Inflammatory macrophage (primary cell): ENCODE results near the gene RTL10.
A peak's percentile ranks its signal among the peaks of the same experiment; 100 is the strongest.
"Not testable (repeated sequence)": the region's sequence is repeated elsewhere in the genome, so short reads cannot be mapped to it uniquely, and the experiment has no call there.

Experiments used
- DNase-seq, 2 donors: peaks; one replicate each; pipeline ENCODE4 v3.0.0-alpha.2; 2020 to 2022

RTL10 gene

GRCh38 chr22:19842393-19843106, 12.1 kb downstream of the RTL10 start:
- no peak for DNase-seq

DNA sequence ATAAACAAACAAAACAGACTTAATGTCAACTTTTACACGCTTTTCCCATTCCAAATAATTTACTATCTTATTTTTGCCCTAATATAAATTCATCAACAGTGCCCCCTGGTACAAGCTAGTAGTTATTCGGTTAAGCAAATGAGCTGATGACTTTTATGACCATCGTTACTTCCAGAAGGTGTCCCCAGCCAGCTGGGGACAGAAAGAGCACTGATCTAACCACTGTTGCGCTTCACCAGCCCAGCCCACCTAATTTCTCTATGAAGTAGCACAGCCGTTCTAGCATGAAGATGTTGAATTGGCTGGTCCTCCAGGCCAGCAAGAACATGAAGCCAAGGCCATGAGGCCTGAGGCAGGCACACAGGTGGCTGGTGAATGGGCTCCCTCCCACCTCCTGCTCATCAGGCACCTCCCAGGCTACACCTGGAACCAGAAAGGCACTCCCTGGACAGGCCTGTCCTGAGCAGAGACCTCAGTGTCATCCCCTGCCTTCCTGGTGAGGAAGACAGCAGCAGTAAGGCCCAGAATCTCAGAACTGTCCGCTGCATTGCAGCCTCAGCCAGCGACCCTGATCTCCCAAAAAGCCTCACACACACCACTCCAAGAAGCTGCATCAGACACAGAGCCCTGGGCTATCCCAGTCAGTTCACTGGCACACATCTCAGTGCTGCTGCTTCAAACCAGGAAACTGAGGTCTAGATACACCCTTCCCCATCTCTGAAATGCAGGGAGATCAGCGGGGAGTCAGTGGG, 12.9 kb downstream of the RTL10 start:
- no peak for DNase-seq

- DNase-seq: no peak
These were observed 13.6 kb downstream of the RTL10 start for GRCh38 chr22:19840955-19841640.

GRCh38 chr22:19840059-19840458, 14.6 kb downstream of the RTL10 start:
- DNase-seq: no peak

- DNase-seq: no peak
These were observed 16.8 kb downstream of the RTL10 start for GRCh38 chr22:19837915-19838314.

- no peak for DNase-seq
These were observed 18.2 kb downstream of the RTL10 start for GRCh38 chr22:19836512-19836911.

- DNase-seq: no peak
These were observed 20.1 kb downstream of the RTL10 start for GRCh38 chr22:19834599-19834998.

DNA sequence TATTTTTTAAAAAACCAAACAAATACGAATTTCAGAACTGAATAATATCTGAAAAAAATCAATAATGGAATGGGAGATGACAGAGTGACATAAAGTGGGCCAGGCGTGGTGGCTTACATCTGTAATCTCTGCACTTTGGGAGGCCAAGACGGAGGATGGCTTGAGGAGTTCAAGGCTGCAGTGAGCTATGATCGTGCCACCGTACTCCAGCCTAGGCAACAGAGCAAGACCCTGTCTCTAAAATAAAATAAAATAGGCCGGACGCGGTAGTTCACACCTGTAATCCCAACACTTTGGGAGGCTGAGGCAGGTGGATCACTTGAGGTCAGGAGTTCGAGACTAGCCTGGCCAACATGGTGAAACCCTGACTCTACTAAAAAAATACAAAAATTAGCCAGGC, 21.3 kb downstream of the RTL10 start:
- not testable (repeated sequence) for DNase-seq

- peak in 1 of 2 donors; percentile 12 for DNase-seq
These were observed 22.1 kb downstream of the RTL10 start for GRCh38 chr22:19832476-19833108.

- not testable (repeated sequence) for DNase-seq
These were observed 22.7 kb downstream of the RTL10 start for GRCh38 chr22:19831979-19832378.

DNA sequence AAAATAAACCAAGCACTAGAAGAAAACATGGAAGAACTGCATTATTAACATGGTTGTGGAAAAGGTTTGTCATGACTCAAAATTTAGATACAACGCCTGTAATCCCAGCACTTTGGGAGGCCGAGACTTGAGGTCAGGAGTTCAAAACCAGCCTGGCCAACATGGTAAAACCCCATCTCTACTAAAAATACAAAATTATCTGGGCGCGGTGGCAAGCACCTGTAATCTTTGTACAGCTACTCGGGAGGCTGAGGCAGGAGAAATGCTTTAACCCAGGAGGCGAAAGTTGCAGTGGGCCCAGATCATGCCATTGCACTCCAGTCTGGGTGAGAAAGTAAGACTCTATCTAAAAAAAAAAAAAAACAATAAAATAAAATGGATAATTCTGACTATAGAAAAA, 23.7 kb downstream of the RTL10 start:
- no peak for DNase-seq

GRCh38 chr22:19828035-19828401, 26.7 kb downstream of the RTL10 start:
- DNase-seq: no peak

DNA sequence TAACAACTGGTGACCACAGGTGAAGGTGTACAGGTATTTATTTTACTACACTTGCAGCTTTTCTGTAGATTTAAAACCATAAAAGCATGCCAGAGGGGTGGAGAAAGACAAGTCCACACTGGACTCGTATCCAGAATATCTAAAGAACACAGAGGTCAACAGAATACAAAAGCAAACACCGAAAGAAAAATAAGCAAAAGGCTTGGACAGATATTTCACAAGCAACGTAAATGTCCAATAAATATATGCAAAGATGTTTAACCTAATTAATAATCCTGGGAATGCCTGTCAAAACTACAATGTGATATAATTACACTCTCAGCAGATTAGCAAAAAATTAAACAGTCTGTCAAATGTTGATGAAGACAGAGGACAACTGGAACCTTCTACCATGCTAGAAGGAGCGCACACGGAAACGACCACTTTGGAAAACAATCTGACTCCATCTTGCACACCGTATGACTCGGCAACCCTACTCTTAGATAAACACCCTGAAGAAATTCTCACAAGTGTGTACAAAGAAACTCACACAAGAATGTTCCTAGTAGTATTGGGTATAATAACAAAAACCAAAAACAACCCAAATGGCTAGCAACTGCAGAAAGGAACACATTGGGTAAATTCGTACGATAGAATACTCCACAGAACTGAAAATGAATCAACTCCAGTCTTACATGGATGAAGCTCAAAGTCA, 27.2 kb downstream of the RTL10 start:
- no peak for DNase-seq

DNA sequence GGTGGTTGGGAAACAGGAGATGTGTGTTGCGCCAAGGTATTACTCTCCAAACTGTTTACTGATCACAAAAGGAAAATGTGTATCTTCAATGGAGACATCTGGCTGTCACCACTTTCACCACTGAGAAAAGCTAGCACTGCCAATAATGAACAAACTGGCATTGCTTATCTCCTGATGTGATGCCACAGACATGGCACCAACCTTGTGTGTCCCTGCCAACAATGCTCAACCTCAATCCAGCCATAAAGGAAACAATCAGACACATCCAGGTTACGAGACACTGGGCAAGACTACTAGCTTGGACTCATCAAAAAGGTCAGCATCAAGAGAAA, 28.1 kb downstream of the RTL10 start:
- no peak for DNase-seq

DNA sequence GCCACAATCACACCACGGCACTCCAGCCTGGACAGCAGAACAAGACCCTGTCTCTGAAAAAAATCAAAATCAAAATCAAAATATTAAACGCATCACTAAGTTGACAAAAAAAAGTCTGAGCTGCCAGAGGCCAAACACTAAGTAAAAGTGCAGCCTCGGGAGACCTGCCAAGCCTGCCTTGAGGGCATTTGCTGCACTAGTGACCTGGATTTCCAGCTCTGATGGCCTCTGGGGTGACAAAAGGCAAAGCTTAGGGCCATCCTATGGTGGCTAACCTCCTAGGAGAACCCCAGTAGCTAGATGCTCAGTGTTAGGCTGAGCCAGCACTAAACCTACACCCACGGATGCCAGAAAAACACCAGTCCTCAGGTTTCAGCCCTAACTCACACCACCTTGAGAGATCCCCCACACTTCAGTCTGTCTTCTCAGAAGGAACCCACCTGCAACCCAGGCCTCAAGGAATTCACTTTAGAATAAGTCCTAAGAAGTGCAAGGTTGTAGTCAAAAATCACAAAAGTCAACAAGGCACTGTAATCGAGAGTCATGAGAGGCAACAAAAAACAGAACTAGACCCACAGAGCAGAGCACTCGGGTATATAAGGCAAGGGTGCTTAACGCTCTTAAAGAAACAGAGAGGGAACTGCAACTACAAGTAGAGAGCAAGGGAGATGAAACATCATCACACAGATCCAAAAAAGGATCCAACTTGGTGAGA, 28.6 kb downstream of the RTL10 start:
- DNase-seq: peak; percentile 5 to 20

DNA sequence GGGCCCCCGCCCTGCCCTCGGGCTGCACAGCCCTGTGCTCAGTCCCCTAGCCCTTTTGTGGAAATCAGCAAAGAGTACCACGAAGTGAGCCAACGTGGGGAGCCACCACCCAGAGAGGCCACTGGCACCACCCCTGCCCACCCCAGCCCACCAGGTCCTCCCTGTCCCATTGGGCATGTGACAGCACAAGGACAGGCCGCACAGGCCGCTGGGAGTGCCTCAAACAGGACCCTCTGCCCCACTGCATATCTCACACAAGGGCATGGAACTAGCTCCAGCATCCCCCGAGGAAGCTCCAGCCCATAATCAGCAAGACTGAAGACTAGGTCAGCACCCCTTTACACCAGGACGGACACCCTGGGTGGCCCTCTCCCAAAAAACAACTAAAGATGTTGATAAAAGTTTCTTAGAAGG, 29.7 kb downstream of the RTL10 start:
- no peak for DNase-seq

- DNase-seq: no peak
These were observed 30.3 kb downstream of the RTL10 start for GRCh38 chr22:19824212-19824925.

- no peak for DNase-seq
These were observed 30.8 kb downstream of the RTL10 start for GRCh38 chr22:19823902-19824211.

GRCh38 chr22:19823191-19823901, 31.3 kb downstream of the RTL10 start:
- DNase-seq: no peak

DNA sequence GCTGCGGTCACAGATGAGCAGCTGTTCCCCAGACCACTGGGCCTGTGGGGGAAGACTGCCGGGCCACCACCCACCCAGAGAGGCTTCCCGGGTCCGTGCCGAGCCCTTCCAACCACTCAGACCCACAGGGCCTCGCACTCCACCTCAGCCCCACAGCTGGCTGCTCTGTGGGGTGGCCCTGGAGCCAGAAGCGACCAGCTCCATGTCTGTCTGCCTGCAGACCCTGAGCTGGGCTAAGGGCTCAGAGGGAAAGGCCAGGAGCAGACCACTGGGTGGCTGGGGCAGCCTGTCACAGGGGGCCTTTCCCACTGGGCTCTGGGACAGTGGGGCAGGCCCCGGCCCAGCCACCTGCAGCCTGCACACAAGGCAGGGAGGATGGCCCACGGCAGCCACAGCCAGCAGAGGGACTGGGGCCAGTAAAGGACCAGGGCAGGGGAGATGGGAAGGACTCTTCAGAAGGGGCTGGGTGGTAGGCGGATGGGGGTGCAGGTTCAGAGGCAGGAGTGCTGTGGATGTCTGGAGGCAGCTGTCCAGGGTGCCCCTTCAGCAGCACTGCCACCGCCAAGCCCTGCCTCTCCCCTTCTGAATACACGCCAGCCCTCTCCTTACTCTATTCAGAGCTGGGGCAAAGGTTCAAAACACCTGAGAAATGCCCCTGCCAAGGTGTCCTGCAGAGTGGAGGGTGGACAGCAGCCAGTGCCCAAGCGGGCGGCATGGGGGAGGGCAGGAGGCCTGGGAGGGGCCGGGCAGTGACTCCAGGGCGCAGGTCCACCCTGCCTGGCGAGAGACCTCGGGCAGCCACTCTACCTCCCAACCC, 32.2 kb downstream of the RTL10 start:
- DNase-seq: no peak
